ENCODE data around the gene POU4F3. TPM values are rescaled to one million over a fixed set of nuclear protein-coding genes. Genes with fewer than 3 reads are reported as not detected.

POU4F3 gene
- total RNA-seq, 2 donors from 2014 or later, result not detected

GRCh38 chr5:146327257-146327870 lies 11.3 kb upstream of the POU4F3 start:
- H3K36me3 Mint-ChIP-seq (ENCODE audit: insufficient read depth in 2 of 2), result no peaks in the 10 kb centered on the region
- peaks cover 41% of the 10 kb centered on the region for H3K27me3 Mint-ChIP-seq (ENCODE audit: low read depth)
- no peaks in the 10 kb centered on the region for H3K9me3 Mint-ChIP-seq
- no peak overlapping the region for H3K27ac Mint-ChIP-seq
- no peak for DNase-seq
- H3K4me1 Mint-ChIP-seq (ENCODE audit: low read depth), result no peaks in the 10 kb centered on the region
- no peak overlapping the region for H3K4me3 Mint-ChIP-seq
- ATAC-seq (replicated peaks in 1 of 2), result no peak

- Mint-ChIP-seq H3K27me3 (ENCODE audit: low read depth) (peaks cover 43% of the 10 kb centered on the region), H3K27ac (no peak overlapping the region), H3K9me3 (no peaks in the 10 kb centered on the region), H3K4me1 (ENCODE audit: low read depth) (no peaks in the 10 kb centered on the region), H3K4me3 (no peak overlapping the region), H3K36me3 (ENCODE audit: insufficient read depth in 2 of 2) (no peaks in the 10 kb centered on the region)
- no peak for DNase-seq
- no peak for ATAC-seq (replicated peaks in 1 of 2)
Measured at GRCh38 chr5:146327989-146328388, 10.7 kb upstream of the POU4F3 start.

- no peaks in the 10 kb centered on the region for H3K36me3 Mint-ChIP-seq (ENCODE audit: insufficient read depth in 2 of 2)
- no peak for ATAC-seq (replicated peaks in 1 of 2)
- H3K9me3 Mint-ChIP-seq, result no peaks in the 10 kb centered on the region
- H3K4me3 Mint-ChIP-seq, result no peak overlapping the region
- H3K27me3 Mint-ChIP-seq (ENCODE audit: low read depth), result peaks cover 60% of the 10 kb centered on the region
- no peak for DNase-seq
- H3K27ac Mint-ChIP-seq, result no peak overlapping the region
- no peaks in the 10 kb centered on the region for H3K4me1 Mint-ChIP-seq (ENCODE audit: low read depth)
Measured at GRCh38 chr5:146329697-146330096, 8.9 kb upstream of the POU4F3 start.

GRCh38 chr5:146331423-146331822 lies 7.2 kb upstream of the POU4F3 start:
- Mint-ChIP-seq H3K4me3 (no peak overlapping the region), H3K4me1 (ENCODE audit: low read depth) (no peaks in the 10 kb centered on the region), H3K27ac (no peak overlapping the region), H3K27me3 (ENCODE audit: low read depth) (peaks cover 77% of the 10 kb centered on the region), H3K36me3 (ENCODE audit: insufficient read depth in 2 of 2) (no peaks in the 10 kb centered on the region), H3K9me3 (no peaks in the 10 kb centered on the region)
- ATAC-seq (replicated peaks in 1 of 2) (no peak), DNase-seq (no peak)

GRCh38 chr5:146334074-146334533 lies 4.5 kb upstream of the POU4F3 start:
- Mint-ChIP-seq H3K36me3 (ENCODE audit: insufficient read depth in 2 of 2) (peaks cover 2% of the 10 kb centered on the region in 2 donors), H3K9me3 (no peaks in the 10 kb centered on the region), H3K27ac (no peak overlapping the region), H3K4me1 (ENCODE audit: low read depth) (peaks cover 8% of the 10 kb centered on the region), H3K4me3 (no peak overlapping the region), H3K27me3 (ENCODE audit: low read depth) (peaks cover 83% of the 10 kb centered on the region)
- ATAC-seq (replicated peaks in 1 of 2) (no peak), DNase-seq (no peak)

- H3K9me3 Mint-ChIP-seq, result no peaks in the 10 kb centered on the region
- H3K27ac Mint-ChIP-seq, result no peak overlapping the region
- H3K27me3 Mint-ChIP-seq (ENCODE audit: low read depth), result peaks cover 87% of the 10 kb centered on the region
- peaks cover 2% of the 10 kb centered on the region in 2 donors for H3K36me3 Mint-ChIP-seq (ENCODE audit: insufficient read depth in 2 of 2)
- H3K4me3 Mint-ChIP-seq, result no peak overlapping the region
- ATAC-seq (replicated peaks in 1 of 2), result no peak
- peaks cover 22% of the 10 kb centered on the region for H3K4me1 Mint-ChIP-seq (ENCODE audit: low read depth)
- DNase-seq, result no peak
Measured at GRCh38 chr5:146336197-146336596, 2.4 kb upstream of the POU4F3 start.

- peaks cover 95% of the 10 kb centered on the region for H3K27me3 Mint-ChIP-seq (ENCODE audit: low read depth)
- no peak overlapping the region for H3K27ac Mint-ChIP-seq
- DNase-seq (no peak), ATAC-seq (replicated peaks in 1 of 2) (no peak)
- no peaks in the 10 kb centered on the region for H3K9me3 Mint-ChIP-seq
- H3K4me3 Mint-ChIP-seq, result no peak overlapping the region
- H3K36me3 Mint-ChIP-seq (ENCODE audit: insufficient read depth in 2 of 2), result peaks cover 2% of the 10 kb centered on the region in 2 donors
- peaks cover 22% of the 10 kb centered on the region for H3K4me1 Mint-ChIP-seq (ENCODE audit: low read depth)
Measured at GRCh38 chr5:146337264-146337904, 1.3 kb upstream of the POU4F3 start.

GRCh38 chr5:146337928-146338327 lies 711 bp upstream of the POU4F3 start:
- peak overlapping the region; percentile 57 for H3K27ac Mint-ChIP-seq

GRCh38 chr5:146339715-146340259 lies 1.1 kb downstream of the POU4F3 start:
- no peak for ATAC-seq (replicated peaks in 1 of 2)
- no peaks in the 10 kb centered on the region for H3K9me3 Mint-ChIP-seq
- DNase-seq, result no peak
- peak overlapping the region in 1 of 2 donors; percentile 15 for H3K4me3 Mint-ChIP-seq
- H3K27me3 Mint-ChIP-seq (ENCODE audit: low read depth), result peaks cover 99% of the 10 kb centered on the region
- H3K36me3 Mint-ChIP-seq (ENCODE audit: insufficient read depth in 2 of 2), result peaks cover 2% of the 10 kb centered on the region in 2 donors
- H3K27ac Mint-ChIP-seq, result no peak overlapping the region
- H3K4me1 Mint-ChIP-seq (ENCODE audit: low read depth), result peaks cover 34% of the 10 kb centered on the region

More at GRCh38 chr5:146337928-146338327, 711 bp upstream of the POU4F3 start:
- ATAC-seq (replicated peaks in 1 of 2) (no peak), DNase-seq (no peak)
- H3K4me3 Mint-ChIP-seq, result peak overlapping the region in 1 of 2 donors; percentile 57
- H3K4me1 Mint-ChIP-seq (ENCODE audit: low read depth), result peaks cover 26% of the 10 kb centered on the region
- peaks cover 99% of the 10 kb centered on the region for H3K27me3 Mint-ChIP-seq (ENCODE audit: low read depth)
- H3K9me3 Mint-ChIP-seq, result no peaks in the 10 kb centered on the region
- H3K36me3 Mint-ChIP-seq (ENCODE audit: insufficient read depth in 2 of 2), result peaks cover 2% of the 10 kb centered on the region in 2 donors

GRCh38 chr5:146340260-146341081 lies 1.8 kb downstream of the POU4F3 start:
- no peak for ATAC-seq (replicated peaks in 1 of 2)
- peaks cover 34% of the 10 kb centered on the region for H3K4me1 Mint-ChIP-seq (ENCODE audit: low read depth)
- no peak overlapping the region for H3K27ac Mint-ChIP-seq
- H3K27me3 Mint-ChIP-seq (ENCODE audit: low read depth), result peaks cover 100% of the 10 kb centered on the region
- peaks cover 2% of the 10 kb centered on the region in 2 donors for H3K36me3 Mint-ChIP-seq (ENCODE audit: insufficient read depth in 2 of 2)
- peak overlapping the region in 1 of 2 donors; percentile 15 for H3K4me3 Mint-ChIP-seq
- no peaks in the 10 kb centered on the region for H3K9me3 Mint-ChIP-seq
- DNase-seq, result peak; percentile 47 to 48

GRCh38 chr5:146341854-146342253 lies 3.2 kb downstream of the POU4F3 start:
- Mint-ChIP-seq H3K27ac (no peak overlapping the region), H3K4me3 (no peak overlapping the region), H3K4me1 (ENCODE audit: low read depth) (peaks cover 39% of the 10 kb centered on the region), H3K9me3 (no peaks in the 10 kb centered on the region), H3K36me3 (ENCODE audit: insufficient read depth in 2 of 2) (peaks cover 2% of the 10 kb centered on the region in 2 donors), H3K27me3 (ENCODE audit: low read depth) (peaks cover 100% of the 10 kb centered on the region)
- ATAC-seq (replicated peaks in 1 of 2) (no peak), DNase-seq (no peak)

- DNase-seq (no peak), ATAC-seq (replicated peaks in 1 of 2) (no peak)
- Mint-ChIP-seq H3K4me1 (ENCODE audit: low read depth) (peaks cover 37% of the 10 kb centered on the region), H3K27me3 (ENCODE audit: low read depth) (peaks cover 100% of the 10 kb centered on the region), H3K27ac (no peak overlapping the region), H3K9me3 (no peaks in the 10 kb centered on the region), H3K4me3 (no peak overlapping the region), H3K36me3 (ENCODE audit: insufficient read depth in 2 of 2) (peaks cover 2% of the 10 kb centered on the region in 2 donors)
Measured at GRCh38 chr5:146342519-146342881, 3.9 kb downstream of the POU4F3 start.
